WERI-Rb-1 (cell line): ENCODE data around the gene UMAD1.

ENCODE experiments used
- DNase-seq: peaks from one replicate; pipeline ENCODE4 v3.0.0-alpha.2; 2020
- H3K27ac ChIP-seq: fragments of 250-450 bp; sonication (Bioruptor Pico); 2 replicates; pipeline ENCODE4 v1.5.1; 2020; ENCODE audit warnings: mild to moderate bottlenecking, moderate library complexity
- H3K27me3 ChIP-seq: fragments of 250-450 bp; sonication (Bioruptor Pico); 2 replicates; pipeline ENCODE4 v1.5.1; 2021; ENCODE audit warnings: mild to moderate bottlenecking, low read depth, moderate library complexity; ENCODE audit not compliant: insufficient read depth, severe bottlenecking
- H3K36me3 ChIP-seq: fragments of 250-450 bp; sonication (Bioruptor Pico); 2 replicates; pipeline ENCODE4 v1.5.1; 2020; ENCODE audit warnings: mild to moderate bottlenecking, moderate library complexity
- H3K4me3 ChIP-seq: 2 replicates; pipeline ENCODE4 v1.5.1; 2011; ENCODE audit warnings: low read depth, mild to moderate bottlenecking, control low read depth, low read length
- H3K9me3 ChIP-seq: fragments of 250-450 bp; sonication (Bioruptor Pico); 2 replicates; pipeline ENCODE4 v1.5.1; 2021; ENCODE audit warnings: mild to moderate bottlenecking, moderate library complexity; ENCODE audit not compliant: severe bottlenecking
- TF ChIP-seq, protein P1 (sequence below): IDR thresholded peaks from 2 replicates; pipeline ENCODE4 v1.5.1; 2011; ENCODE audit warnings: low read depth, mild to moderate bottlenecking, control low read depth, inconsistent platforms, low read length

UMAD1 gene

DNA sequence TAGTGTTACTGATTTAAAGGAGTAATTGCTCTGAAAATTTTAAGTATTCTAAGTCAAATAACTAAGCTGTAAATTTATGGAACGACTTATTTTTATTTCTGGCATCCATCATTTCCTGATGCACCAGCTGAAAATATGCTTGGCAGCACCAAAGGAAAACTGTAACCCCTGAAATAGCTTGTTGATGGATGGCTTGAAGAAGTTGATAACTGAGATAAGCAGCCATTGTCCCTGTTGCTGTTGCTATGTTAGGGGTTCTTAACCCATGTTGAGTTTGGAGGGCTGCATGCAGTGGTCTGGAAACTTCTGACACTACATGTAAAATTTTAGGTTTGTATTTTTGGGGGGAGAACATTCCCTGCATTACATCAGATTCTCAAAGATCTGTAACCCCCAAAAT, 47.2 kb downstream of the UMAD1 start:
- H3K27me3 ChIP-seq = no peaks in the 10 kb centered on the region
- TF ChIP-seq, protein P1, sequence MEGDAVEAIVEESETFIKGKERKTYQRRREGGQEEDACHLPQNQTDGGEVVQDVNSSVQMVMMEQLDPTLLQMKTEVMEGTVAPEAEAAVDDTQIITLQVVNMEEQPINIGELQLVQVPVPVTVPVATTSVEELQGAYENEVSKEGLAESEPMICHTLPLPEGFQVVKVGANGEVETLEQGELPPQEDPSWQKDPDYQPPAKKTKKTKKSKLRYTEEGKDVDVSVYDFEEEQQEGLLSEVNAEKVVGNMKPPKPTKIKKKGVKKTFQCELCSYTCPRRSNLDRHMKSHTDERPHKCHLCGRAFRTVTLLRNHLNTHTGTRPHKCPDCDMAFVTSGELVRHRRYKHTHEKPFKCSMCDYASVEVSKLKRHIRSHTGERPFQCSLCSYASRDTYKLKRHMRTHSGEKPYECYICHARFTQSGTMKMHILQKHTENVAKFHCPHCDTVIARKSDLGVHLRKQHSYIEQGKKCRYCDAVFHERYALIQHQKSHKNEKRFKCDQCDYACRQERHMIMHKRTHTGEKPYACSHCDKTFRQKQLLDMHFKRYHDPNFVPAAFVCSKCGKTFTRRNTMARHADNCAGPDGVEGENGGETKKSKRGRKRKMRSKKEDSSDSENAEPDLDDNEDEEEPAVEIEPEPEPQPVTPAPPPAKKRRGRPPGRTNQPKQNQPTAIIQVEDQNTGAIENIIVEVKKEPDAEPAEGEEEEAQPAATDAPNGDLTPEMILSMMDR = no peak
- no peaks in the 10 kb centered on the region for H3K36me3 ChIP-seq
- no peak for DNase-seq
- H3K27ac ChIP-seq = no peak overlapping the region
- no peak overlapping the region for H3K4me3 ChIP-seq
- no peaks in the 10 kb centered on the region for H3K9me3 ChIP-seq

- no peak overlapping the region for H3K4me3 ChIP-seq
- DNase-seq = no peak
- H3K27me3 ChIP-seq = no peaks in the 10 kb centered on the region
- no peaks in the 10 kb centered on the region for H3K9me3 ChIP-seq
- no peaks in the 10 kb centered on the region for H3K36me3 ChIP-seq
- TF ChIP-seq, protein P1 = no peak
- H3K27ac ChIP-seq = no peak overlapping the region
Measured at GRCh38 chr7:7688310-7688709, 47.8 kb downstream of the UMAD1 start.

DNA sequence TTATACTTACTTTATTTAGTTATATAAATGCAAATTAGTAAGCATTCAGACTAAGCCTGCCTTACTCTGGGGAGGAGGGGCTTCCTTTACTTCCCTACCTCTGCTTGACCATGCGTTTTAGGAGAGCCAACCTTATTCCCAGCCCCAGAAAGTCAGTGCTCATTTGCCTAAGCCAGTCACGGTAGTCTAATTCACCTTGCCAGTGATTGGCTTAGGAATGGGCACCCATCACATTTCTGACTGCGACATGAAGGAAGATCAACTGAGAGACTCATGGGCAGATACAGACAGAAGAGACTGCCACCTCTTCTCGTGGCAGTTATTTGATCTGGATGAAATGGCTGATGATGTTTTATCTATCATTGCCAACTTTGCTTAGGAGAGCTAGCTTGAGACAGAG, 48.4 kb downstream of the UMAD1 start:
- Histone ChIP-seq H3K9me3 (no peaks in the 10 kb centered on the region), H3K36me3 (no peaks in the 10 kb centered on the region), H3K27ac (no peak overlapping the region), H3K27me3 (no peaks in the 10 kb centered on the region), H3K4me3 (no peak overlapping the region)
- DNase-seq = no peak
- TF ChIP-seq, protein P1 = no peak

DNA sequence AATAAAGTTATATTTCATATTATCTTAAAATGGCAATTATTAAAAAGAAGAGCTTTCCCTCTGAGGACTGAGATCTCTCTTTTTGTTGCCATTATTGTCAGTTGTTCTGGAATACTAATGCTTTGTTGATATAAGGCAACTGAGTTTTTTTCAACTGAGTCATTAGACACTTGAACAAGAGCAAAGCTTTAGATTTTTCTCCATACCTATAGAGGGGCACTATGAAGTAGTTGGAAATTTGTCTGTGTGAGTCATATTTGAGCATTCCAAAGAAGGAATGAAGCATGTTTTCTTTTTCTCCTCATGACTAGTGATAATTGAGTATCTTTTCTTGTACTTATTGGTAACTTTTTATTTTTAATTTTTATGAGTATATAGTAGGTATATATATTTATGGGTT, 53.3 kb downstream of the UMAD1 start:
- no peaks in the 10 kb centered on the region for H3K27me3 ChIP-seq
- H3K27ac ChIP-seq = no peak overlapping the region
- DNase-seq = no peak
- H3K36me3 ChIP-seq = no peaks in the 10 kb centered on the region
- TF ChIP-seq, protein P1 = no peak
- H3K9me3 ChIP-seq = no peaks in the 10 kb centered on the region
- no peak overlapping the region for H3K4me3 ChIP-seq

- Histone ChIP-seq H3K27ac (no peak overlapping the region), H3K4me3 (no peak overlapping the region), H3K9me3 (no peaks in the 10 kb centered on the region), H3K36me3 (no peaks in the 10 kb centered on the region), H3K27me3 (no peaks in the 10 kb centered on the region)
- TF ChIP-seq, protein P1 = no peak
- no peak for DNase-seq
Measured at GRCh38 chr7:7694542-7694941, 54.0 kb downstream of the UMAD1 start.

- Histone ChIP-seq H3K4me3 (no peak overlapping the region), H3K36me3 (no peaks in the 10 kb centered on the region), H3K27ac (no peak overlapping the region), H3K9me3 (no peaks in the 10 kb centered on the region), H3K27me3 (no peaks in the 10 kb centered on the region)
- TF ChIP-seq, protein P1 = no peak
- DNase-seq = no peak
Measured at GRCh38 chr7:7695111-7695817, 54.7 kb downstream of the UMAD1 start.
